ENCODE data around the gene LILRA6.
"Not testable (repeated sequence)": the region's sequence is repeated elsewhere in the genome, so short reads cannot be mapped to it uniquely, and the experiment has no call there.

Gene LILRA6

GRCh38 chr19:54273821-54274220, 31.2 kb upstream of the LILRA6 start:
- H3K23ac ChIP-seq (ENCODE audit: low read length in 2 of 2): no peak overlapping the region
- H3K9me3 ChIP-seq (ENCODE audit: control insufficient read depth, low read length): no peaks in the 10 kb centered on the region
- no peak overlapping the region for H3K18ac ChIP-seq (ENCODE audit: low read depth in 1 of 2, low read length in 2 of 2)
- no peak overlapping the region for H2BK120ac ChIP-seq (ENCODE audit: low read depth, low read length)
- H3K36me3 ChIP-seq (ENCODE audit: control insufficient read depth in 1 of 2, insufficient read depth in 2 of 2, low read depth in 1 of 2, low read length in 2 of 2): no peaks in the 10 kb centered on the region
- H3K4ac ChIP-seq (ENCODE audit: low read depth in 1 of 2, low read length in 2 of 2): no peak overlapping the region
- no peak overlapping the region for H4K91ac ChIP-seq (ENCODE audit: low read length)
- H2BK12ac ChIP-seq (ENCODE audit: low read length in 2 of 2): no peak overlapping the region
- H3K27ac ChIP-seq (ENCODE audit: low read length, poor library complexity, severe bottlenecking): no peak overlapping the region
- no peak overlapping the region for H2BK5ac ChIP-seq (ENCODE audit: low read depth, low read length, poor library complexity, severe bottlenecking)
- DNase-seq: no peak
- H3K14ac ChIP-seq (ENCODE audit: low read length in 2 of 2): no peak overlapping the region
- H3K9ac ChIP-seq (ENCODE audit: low read length): no peak overlapping the region
- H2AK5ac ChIP-seq (ENCODE audit: low read length, severe bottlenecking): no peak overlapping the region
- WGBS: 77% methylated on average over 2 of the region's 3 CpGs
- H2BK15ac ChIP-seq (ENCODE audit: low read depth, poor library complexity, severe bottlenecking): no peak overlapping the region
- H3K79me1 ChIP-seq (replicated peaks; ENCODE audit: low read length, poor library complexity, severe bottlenecking): no peaks in the 10 kb centered on the region
- no peak overlapping the region for H4K8ac ChIP-seq (ENCODE audit: low read length)
- no peak overlapping the region for H3K4me3 ChIP-seq (ENCODE audit: insufficient read depth in 1 of 2, low read depth in 1 of 2, low read length in 2 of 2)
- H2AFZ ChIP-seq (ENCODE audit: low read depth, low read length): no peak overlapping the region
- no peaks in the 10 kb centered on the region for H3K4me1 ChIP-seq (ENCODE audit: control insufficient read depth, insufficient read depth, low read depth, low read length)
- peaks cover 0 to 17% of the 10 kb centered on the region in 2 experiments for H3K27me3 ChIP-seq (ENCODE audit: control insufficient read depth in 1 of 2, insufficient read depth in 1 of 2, low read length in 2 of 2)
- no peak overlapping the region for H3K4me2 ChIP-seq (ENCODE audit: low read length, poor library complexity, severe bottlenecking)

- H3K9me3 ChIP-seq (ENCODE audit: control insufficient read depth, low read length); H3K36me3 ChIP-seq (ENCODE audit: control insufficient read depth in 1 of 2, insufficient read depth in 2 of 2, low read depth in 1 of 2, low read length in 2 of 2); H2AFZ ChIP-seq (ENCODE audit: low read depth, low read length); H3K4me3 ChIP-seq (ENCODE audit: insufficient read depth in 1 of 2, low read depth in 1 of 2, low read length in 2 of 2); H2BK120ac ChIP-seq (ENCODE audit: low read depth, low read length); H2BK12ac ChIP-seq (ENCODE audit: low read length in 2 of 2); H2BK5ac ChIP-seq (ENCODE audit: low read depth, low read length, poor library complexity, severe bottlenecking); H3K4me2 ChIP-seq (ENCODE audit: low read length, poor library complexity, severe bottlenecking); H2AK5ac ChIP-seq (ENCODE audit: low read length, severe bottlenecking); H2BK15ac ChIP-seq (ENCODE audit: low read depth, poor library complexity, severe bottlenecking); H3K23ac ChIP-seq (ENCODE audit: low read length in 2 of 2); H3K14ac ChIP-seq (ENCODE audit: low read length in 2 of 2); H3K18ac ChIP-seq (ENCODE audit: low read depth in 1 of 2, low read length in 2 of 2); DNase-seq; H3K9ac ChIP-seq (ENCODE audit: low read length); H3K4me1 ChIP-seq (ENCODE audit: control insufficient read depth, insufficient read depth, low read depth, low read length); H3K27ac ChIP-seq (ENCODE audit: low read length, poor library complexity, severe bottlenecking); H3K4ac ChIP-seq (ENCODE audit: low read depth in 1 of 2, low read length in 2 of 2); H3K79me1 ChIP-seq (replicated peaks; ENCODE audit: low read length, poor library complexity, severe bottlenecking); H4K91ac ChIP-seq (ENCODE audit: low read length); H4K8ac ChIP-seq (ENCODE audit: low read length): not testable (repeated sequence)
- 75% methylated on average over 4 of the region's 5 CpGs for WGBS
- H3K27me3 ChIP-seq (ENCODE audit: control insufficient read depth in 1 of 2, insufficient read depth in 1 of 2, low read length in 2 of 2): peaks cover 0 to 24% of the 10 kb centered on the region in 2 experiments
Observed at GRCh38 chr19:54272181-54272580, 29.6 kb upstream of the LILRA6 start.

GRCh38 chr19:54271587-54271986, 29.0 kb upstream of the LILRA6 start:
- not testable (repeated sequence) for H2AFZ ChIP-seq (ENCODE audit: low read depth, low read length); H3K23ac ChIP-seq (ENCODE audit: low read length in 2 of 2); H3K36me3 ChIP-seq (ENCODE audit: control insufficient read depth in 1 of 2, insufficient read depth in 2 of 2, low read depth in 1 of 2, low read length in 2 of 2); H3K18ac ChIP-seq (ENCODE audit: low read depth in 1 of 2, low read length in 2 of 2); H2BK120ac ChIP-seq (ENCODE audit: low read depth, low read length); H2BK15ac ChIP-seq (ENCODE audit: low read depth, poor library complexity, severe bottlenecking); H3K14ac ChIP-seq (ENCODE audit: low read length in 2 of 2); H3K27ac ChIP-seq (ENCODE audit: low read length, poor library complexity, severe bottlenecking); H3K9me3 ChIP-seq (ENCODE audit: control insufficient read depth, low read length); DNase-seq; H2AK5ac ChIP-seq (ENCODE audit: low read length, severe bottlenecking); H2BK12ac ChIP-seq (ENCODE audit: low read length in 2 of 2); H3K4me3 ChIP-seq (ENCODE audit: insufficient read depth in 1 of 2, low read depth in 1 of 2, low read length in 2 of 2); H4K91ac ChIP-seq (ENCODE audit: low read length); H3K79me1 ChIP-seq (replicated peaks; ENCODE audit: low read length, poor library complexity, severe bottlenecking); H3K9ac ChIP-seq (ENCODE audit: low read length); H3K4ac ChIP-seq (ENCODE audit: low read depth in 1 of 2, low read length in 2 of 2); H3K4me1 ChIP-seq (ENCODE audit: control insufficient read depth, insufficient read depth, low read depth, low read length); H2BK5ac ChIP-seq (ENCODE audit: low read depth, low read length, poor library complexity, severe bottlenecking); H4K8ac ChIP-seq (ENCODE audit: low read length); H3K4me2 ChIP-seq (ENCODE audit: low read length, poor library complexity, severe bottlenecking)
- 40% methylated on average over 1 of the region's 4 CpGs for WGBS
- peaks cover 0 to 24% of the 10 kb centered on the region in 2 experiments for H3K27me3 ChIP-seq (ENCODE audit: control insufficient read depth in 1 of 2, insufficient read depth in 1 of 2, low read length in 2 of 2)

- no peak overlapping the region for H3K23ac ChIP-seq (ENCODE audit: low read length in 2 of 2)
- H2BK120ac ChIP-seq (ENCODE audit: low read depth, low read length): no peak overlapping the region
- no peak overlapping the region for H2AFZ ChIP-seq (ENCODE audit: low read depth, low read length)
- H2BK12ac ChIP-seq (ENCODE audit: low read length in 2 of 2): no peak overlapping the region
- H2AK5ac ChIP-seq (ENCODE audit: low read length, severe bottlenecking): no peak overlapping the region
- no peak overlapping the region for H2BK15ac ChIP-seq (ENCODE audit: low read depth, poor library complexity, severe bottlenecking)
- no peaks in the 10 kb centered on the region for H3K9me3 ChIP-seq (ENCODE audit: control insufficient read depth, low read length)
- no peak overlapping the region for H2BK5ac ChIP-seq (ENCODE audit: low read depth, low read length, poor library complexity, severe bottlenecking)
- no peaks in the 10 kb centered on the region for H3K79me1 ChIP-seq (replicated peaks; ENCODE audit: low read length, poor library complexity, severe bottlenecking)
- 85% methylated on average over 8 of the region's 8 CpGs for WGBS
- no peak overlapping the region for H4K91ac ChIP-seq (ENCODE audit: low read length)
- no peak overlapping the region for H3K4me2 ChIP-seq (ENCODE audit: low read length, poor library complexity, severe bottlenecking)
- no peak overlapping the region for H4K8ac ChIP-seq (ENCODE audit: low read length)
- no peak overlapping the region for H3K9ac ChIP-seq (ENCODE audit: low read length)
- no peak for DNase-seq
- no peak overlapping the region for H3K18ac ChIP-seq (ENCODE audit: low read depth in 1 of 2, low read length in 2 of 2)
- peaks cover 0 to 24% of the 10 kb centered on the region in 2 experiments for H3K27me3 ChIP-seq (ENCODE audit: control insufficient read depth in 1 of 2, insufficient read depth in 1 of 2, low read length in 2 of 2)
- H3K14ac ChIP-seq (ENCODE audit: low read length in 2 of 2): no peak overlapping the region
- H3K4ac ChIP-seq (ENCODE audit: low read depth in 1 of 2, low read length in 2 of 2): no peak overlapping the region
- no peaks in the 10 kb centered on the region for H3K36me3 ChIP-seq (ENCODE audit: control insufficient read depth in 1 of 2, insufficient read depth in 2 of 2, low read depth in 1 of 2, low read length in 2 of 2)
- no peak overlapping the region for H3K27ac ChIP-seq (ENCODE audit: low read length, poor library complexity, severe bottlenecking)
- no peaks in the 10 kb centered on the region for H3K4me1 ChIP-seq (ENCODE audit: control insufficient read depth, insufficient read depth, low read depth, low read length)
- no peak overlapping the region for H3K4me3 ChIP-seq (ENCODE audit: insufficient read depth in 1 of 2, low read depth in 1 of 2, low read length in 2 of 2)
Observed at GRCh38 chr19:54271106-54271505, 28.5 kb upstream of the LILRA6 start.
